Measurements from ENCODE around the gene BCL2L1. TPM values are rescaled to one million over a fixed set of nuclear protein-coding genes. Genes with fewer than 3 reads are reported as not detected.

BCL2L1 gene
- polyA plus RNA-seq, 1 donor: 58.5 TPM

- Histone ChIP-seq H3K9me3 (ENCODE audit: control insufficient read depth, low read depth, low read length) (no peaks in the 10 kb centered on the region), H3K36me3 (ENCODE audit: control insufficient read depth, insufficient read depth, low read length) (peaks cover 50% of the 10 kb centered on the region), H3K4me1 (ENCODE audit: control insufficient read depth, insufficient read depth, low read length) (peaks cover 67% of the 10 kb centered on the region), H3K4me3 (ENCODE audit: low read length) (no peak overlapping the region), H3K27me3 (ENCODE audit: control insufficient read depth, insufficient read depth, low read length) (no peaks in the 10 kb centered on the region), H3K27ac (ENCODE audit: low read length) (no peak overlapping the region)
- 100% methylated on average over 1 of the region's 5 CpGs for WGBS (ENCODE audit: insufficient coverage, low lambda C conversion rate)
- no peak for DNase-seq
Observed at GRCh38 chr20:31709939-31710338, 12.7 kb downstream of the BCL2L1 start.

DNA sequence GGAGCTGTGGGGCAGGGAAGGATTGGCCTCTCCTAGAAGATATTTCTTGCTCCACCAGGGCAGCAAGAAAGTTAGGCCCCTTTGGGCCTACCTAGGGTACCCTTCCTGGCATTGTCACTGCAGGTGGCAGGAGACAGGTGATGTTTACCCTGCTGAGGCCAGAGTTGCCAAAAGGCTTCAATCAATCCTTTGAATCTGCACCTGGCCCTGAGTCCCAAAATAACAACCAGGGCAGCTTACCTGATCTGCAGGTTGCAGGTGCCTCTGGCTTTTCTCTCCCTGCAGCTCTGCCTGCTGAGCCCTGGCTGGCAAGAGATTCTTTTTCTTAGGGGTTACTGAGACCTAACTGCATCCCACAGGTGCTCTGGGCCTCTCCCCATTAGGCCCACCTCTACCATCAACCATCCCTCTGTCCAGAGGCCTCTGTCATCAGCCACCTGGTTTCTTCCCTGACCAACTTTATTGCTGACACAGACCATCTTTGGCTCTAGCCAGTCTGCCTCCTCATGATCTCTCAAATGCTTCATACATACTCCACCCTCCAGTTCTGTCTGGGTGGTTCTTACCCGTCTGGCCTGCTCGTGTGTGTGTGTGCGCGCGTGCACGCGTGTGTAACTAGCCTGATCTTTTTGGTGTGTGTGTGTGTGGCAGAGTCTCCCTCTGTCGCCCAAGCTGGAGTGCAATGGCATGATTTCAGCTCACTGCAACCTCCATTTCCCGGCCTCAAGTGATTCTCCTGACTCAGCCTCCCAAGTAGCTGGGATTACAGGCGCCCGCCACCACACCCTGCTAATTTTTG, 13.7 kb downstream of the BCL2L1 start:
- H3K27ac ChIP-seq (ENCODE audit: low read length): peak overlapping the region; percentile 60
- DNase-seq: peak in 1 of 2 donors; percentile 20

GRCh38 chr20:31707994-31708735, 14.5 kb downstream of the BCL2L1 start:
- no CpG with 5 or more reads among the region's 2 CpGs for WGBS (ENCODE audit: insufficient coverage, low lambda C conversion rate)
- Histone ChIP-seq H3K27me3 (ENCODE audit: control insufficient read depth, insufficient read depth, low read length) (no peaks in the 10 kb centered on the region), H3K36me3 (ENCODE audit: control insufficient read depth, insufficient read depth, low read length) (peaks cover 37% of the 10 kb centered on the region), H3K4me1 (ENCODE audit: control insufficient read depth, insufficient read depth, low read length) (peaks cover 71% of the 10 kb centered on the region), H3K27ac (ENCODE audit: low read length) (peak overlapping the region; percentile 60), H3K9me3 (ENCODE audit: control insufficient read depth, low read depth, low read length) (no peaks in the 10 kb centered on the region), H3K4me3 (ENCODE audit: low read length) (no peak overlapping the region)
- DNase-seq: peak; percentile 68 to 81

More for the DNA sequence above, 13.7 kb downstream of the BCL2L1 start:
- peaks cover 76% of the 10 kb centered on the region for H3K4me1 ChIP-seq (ENCODE audit: control insufficient read depth, insufficient read depth, low read length)
- H3K4me3 ChIP-seq (ENCODE audit: low read length): no peak overlapping the region
- WGBS (ENCODE audit: insufficient coverage, low lambda C conversion rate): no CpG with 5 or more reads among the region's 11 CpGs
- H3K9me3 ChIP-seq (ENCODE audit: control insufficient read depth, low read depth, low read length): no peaks in the 10 kb centered on the region
- H3K27me3 ChIP-seq (ENCODE audit: control insufficient read depth, insufficient read depth, low read length): no peaks in the 10 kb centered on the region
- peaks cover 44% of the 10 kb centered on the region for H3K36me3 ChIP-seq (ENCODE audit: control insufficient read depth, insufficient read depth, low read length)

DNA sequence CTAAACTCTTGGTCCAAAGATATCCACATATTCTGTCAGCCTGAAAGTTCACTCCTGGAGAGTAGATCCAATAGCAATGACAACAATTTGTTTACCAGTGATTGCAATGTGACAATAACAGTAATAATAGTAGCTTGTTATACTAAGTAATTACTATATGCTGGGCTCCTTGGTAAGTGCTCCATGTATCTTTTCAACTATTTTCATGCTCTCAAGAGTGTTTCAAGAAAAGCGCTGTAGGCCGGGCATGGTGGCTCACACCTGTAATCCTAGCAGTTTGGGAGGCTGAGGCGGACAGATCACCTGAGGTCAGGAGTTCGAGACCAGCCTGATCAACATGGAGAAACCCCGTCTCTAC, 15.4 kb downstream of the BCL2L1 start:
- no peaks in the 10 kb centered on the region for H3K9me3 ChIP-seq (ENCODE audit: control insufficient read depth, low read depth, low read length)
- H3K27me3 ChIP-seq (ENCODE audit: control insufficient read depth, insufficient read depth, low read length): no peaks in the 10 kb centered on the region
- H3K4me1 ChIP-seq (ENCODE audit: control insufficient read depth, insufficient read depth, low read length): peaks cover 62% of the 10 kb centered on the region
- no peak for DNase-seq
- peak overlapping the region; percentile 98 for H3K27ac ChIP-seq (ENCODE audit: low read length)
- WGBS (ENCODE audit: insufficient coverage, low lambda C conversion rate): no CpG with 5 or more reads among the region's 5 CpGs
- no peak overlapping the region for H3K4me3 ChIP-seq (ENCODE audit: low read length)
- peaks cover 35% of the 10 kb centered on the region for H3K36me3 ChIP-seq (ENCODE audit: control insufficient read depth, insufficient read depth, low read length)

DNA sequence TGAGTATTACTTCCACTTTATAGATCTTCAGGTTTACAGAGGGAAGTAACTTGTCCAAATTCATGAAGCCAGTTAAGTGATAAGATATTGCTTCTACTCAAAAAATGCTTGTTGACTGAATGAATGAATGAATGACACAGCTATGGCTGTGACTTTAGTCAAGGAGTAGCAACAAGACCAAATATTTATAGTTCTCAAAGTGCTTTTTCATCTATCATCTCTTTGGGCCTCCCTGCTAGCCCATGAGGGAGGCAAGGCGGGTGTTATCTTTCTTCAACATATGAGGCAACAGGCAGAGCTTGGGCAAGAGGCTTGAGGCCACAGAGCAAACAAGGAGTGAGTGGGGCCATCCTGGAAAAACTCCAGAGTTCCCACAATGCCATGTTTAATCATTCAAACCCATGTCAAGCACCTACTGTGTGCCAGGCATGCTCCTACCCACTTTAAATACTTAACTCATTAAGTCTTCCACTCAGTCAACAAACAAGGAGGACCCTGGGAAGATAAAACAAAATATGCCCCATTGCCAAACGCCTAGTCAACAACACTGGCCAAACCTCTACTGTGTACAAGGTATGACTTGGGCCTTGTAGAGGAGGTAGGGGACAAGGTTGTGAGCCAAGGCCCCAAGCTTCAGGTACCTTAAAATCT, 15.9 kb downstream of the BCL2L1 start:
- peak overlapping the region; percentile 98 for H3K27ac ChIP-seq (ENCODE audit: low read length)
- H3K4me1 ChIP-seq (ENCODE audit: control insufficient read depth, insufficient read depth, low read length): peaks cover 57% of the 10 kb centered on the region
- WGBS (ENCODE audit: insufficient coverage, low lambda C conversion rate): no CpG with 5 or more reads among the region's 2 CpGs
- peak; percentile 64 to 76 for DNase-seq
- no peaks in the 10 kb centered on the region for H3K9me3 ChIP-seq (ENCODE audit: control insufficient read depth, low read depth, low read length)
- H3K36me3 ChIP-seq (ENCODE audit: control insufficient read depth, insufficient read depth, low read length): peaks cover 31% of the 10 kb centered on the region
- no peaks in the 10 kb centered on the region for H3K27me3 ChIP-seq (ENCODE audit: control insufficient read depth, insufficient read depth, low read length)
- no peak overlapping the region for H3K4me3 ChIP-seq (ENCODE audit: low read length)

GRCh38 chr20:31705598-31706597, 16.8 kb downstream of the BCL2L1 start:
- Histone ChIP-seq H3K4me3 (ENCODE audit: low read length) (no peak overlapping the region), H3K36me3 (ENCODE audit: control insufficient read depth, insufficient read depth, low read length) (peaks cover 24% of the 10 kb centered on the region), H3K27me3 (ENCODE audit: control insufficient read depth, insufficient read depth, low read length) (no peaks in the 10 kb centered on the region), H3K27ac (ENCODE audit: low read length) (peak overlapping the region; percentile 98), H3K9me3 (ENCODE audit: control insufficient read depth, low read depth, low read length) (no peaks in the 10 kb centered on the region), H3K4me1 (ENCODE audit: control insufficient read depth, insufficient read depth, low read length) (peaks cover 51% of the 10 kb centered on the region)
- DNase-seq: peak in 1 of 2 donors; percentile 50
- WGBS (ENCODE audit: insufficient coverage, low lambda C conversion rate): no CpG with 5 or more reads among the region's 4 CpGs

DNA sequence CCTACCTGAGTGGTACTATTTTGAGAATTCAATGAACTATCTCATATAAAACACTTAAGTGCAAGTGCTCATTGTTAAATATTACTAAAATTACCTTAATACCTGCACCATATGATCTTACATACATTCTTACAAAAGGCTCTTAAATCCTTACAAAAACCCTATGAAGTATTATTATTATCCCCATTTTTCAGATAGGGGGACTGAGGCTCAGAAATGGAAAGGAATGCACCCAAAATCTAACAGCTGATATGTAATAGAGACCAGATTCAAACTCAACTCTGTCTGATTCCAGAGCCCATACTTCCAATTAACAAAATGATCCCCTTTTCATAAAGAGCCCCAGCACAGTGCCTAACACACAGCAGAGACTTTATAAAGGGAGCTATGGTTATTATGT, 17.5 kb downstream of the BCL2L1 start:
- DNase-seq: no peak
- Histone ChIP-seq H3K36me3 (ENCODE audit: control insufficient read depth, insufficient read depth, low read length) (peaks cover 25% of the 10 kb centered on the region), H3K27me3 (ENCODE audit: control insufficient read depth, insufficient read depth, low read length) (no peaks in the 10 kb centered on the region), H3K4me3 (ENCODE audit: low read length) (no peak overlapping the region), H3K4me1 (ENCODE audit: control insufficient read depth, insufficient read depth, low read length) (peaks cover 51% of the 10 kb centered on the region), H3K9me3 (ENCODE audit: control insufficient read depth, low read depth, low read length) (no peaks in the 10 kb centered on the region), H3K27ac (ENCODE audit: low read length) (peak overlapping the region; percentile 98)

GRCh38 chr20:31704225-31705119, 18.2 kb downstream of the BCL2L1 start:
- DNase-seq: peak; percentile 93 to 98
- Histone ChIP-seq H3K4me3 (ENCODE audit: low read length) (no peak overlapping the region), H3K4me1 (ENCODE audit: control insufficient read depth, insufficient read depth, low read length) (peaks cover 55% of the 10 kb centered on the region), H3K27me3 (ENCODE audit: control insufficient read depth, insufficient read depth, low read length) (no peaks in the 10 kb centered on the region), H3K36me3 (ENCODE audit: control insufficient read depth, insufficient read depth, low read length) (peaks cover 23% of the 10 kb centered on the region), H3K9me3 (ENCODE audit: control insufficient read depth, low read depth, low read length) (no peaks in the 10 kb centered on the region), H3K27ac (ENCODE audit: low read length) (peak overlapping the region; percentile 98)
- WGBS (ENCODE audit: insufficient coverage, low lambda C conversion rate): no CpG with 5 or more reads among the region's 11 CpGs

GRCh38 chr20:31701591-31701990, 21.1 kb downstream of the BCL2L1 start:
- Histone ChIP-seq H3K27ac (ENCODE audit: low read length) (no peak overlapping the region), H3K4me1 (ENCODE audit: control insufficient read depth, insufficient read depth, low read length) (peaks cover 52% of the 10 kb centered on the region), H3K27me3 (ENCODE audit: control insufficient read depth, insufficient read depth, low read length) (no peaks in the 10 kb centered on the region), H3K4me3 (ENCODE audit: low read length) (no peak overlapping the region), H3K9me3 (ENCODE audit: control insufficient read depth, low read depth, low read length) (no peaks in the 10 kb centered on the region), H3K36me3 (ENCODE audit: control insufficient read depth, insufficient read depth, low read length) (peaks cover 12% of the 10 kb centered on the region)
- no peak for DNase-seq
- WGBS (ENCODE audit: insufficient coverage, low lambda C conversion rate): 100% methylated on average over 1 of the region's 1 CpG

Data from large intestine (tissue), 3 donors.